Right atrium auricular region (tissue), 2 donors: ENCODE results near the gene RARG. TPM values are rescaled to one million over a fixed set of nuclear protein-coding genes. Genes with fewer than 3 reads are reported as not detected.
"Not testable (repeated sequence)": the region's sequence is repeated elsewhere in the genome, so short reads cannot be mapped to it uniquely, and the experiment has no call there.

Experiments
- DNase-seq: peaks from one replicate; pipeline ENCODE4 v3.0.0-alpha.2; 2019; ENCODE audit warnings: low spot score
- H3K27ac ChIP-seq, 2 donors: fragments of 200-600 bp; sonication (generic); 1 replicate in 1 of 2; 2 replicates in 1 of 2; pipeline ENCODE4 v1.5.1; 2016 to 2019
- H3K27me3 ChIP-seq, 2 donors: fragments of 200-600 bp; sonication (generic); one replicate each; pipeline versions ENCODE4 v1.5.1 to v1.6.0; 2017 to 2019
- H3K36me3 ChIP-seq: fragments of 200-600 bp; sonication (generic); one replicate; pipeline ENCODE4 v1.5.1; 2016
- H3K4me1 ChIP-seq, 2 donors: fragments of 200-600 bp; sonication (generic); one replicate each; pipeline versions ENCODE4 v1.5.1 to v1.6.0; 2017 to 2019
- H3K4me3 ChIP-seq, 2 donors: fragments of 200-600 bp; sonication (generic); 1 replicate in 1 of 2; 2 replicates in 1 of 2; pipeline ENCODE4 v1.5.1; 2017 to 2019; ENCODE audit warnings: mild to moderate bottlenecking in 1 of 2, moderate library complexity in 1 of 2
- H3K9me3 ChIP-seq, 2 donors: fragments of 200-600 bp; sonication (generic); one replicate each; pipeline ENCODE4 v1.5.1; 2019
- total RNA-seq, 2 donors: library from RNA; depleted of rRNA; stranded (reverse); fragments of >200 nt; gene quantifications; one replicate each; pipeline ENCODE4 v1.1.0, GENCODE V29; 2016
- TF ChIP-seq, protein P1 (sequence below), 2 donors: fragments of 200-600 bp; sonication (generic); IDR thresholded peaks; one replicate each; pipeline ENCODE4 v1.5.1; 2019; ENCODE audit warnings: antibody characterized with exemption in 2 of 2

RARG gene
- total RNA-seq, 2 donors from 2014 or later = 14.8 to 15.0 TPM

DNA sequence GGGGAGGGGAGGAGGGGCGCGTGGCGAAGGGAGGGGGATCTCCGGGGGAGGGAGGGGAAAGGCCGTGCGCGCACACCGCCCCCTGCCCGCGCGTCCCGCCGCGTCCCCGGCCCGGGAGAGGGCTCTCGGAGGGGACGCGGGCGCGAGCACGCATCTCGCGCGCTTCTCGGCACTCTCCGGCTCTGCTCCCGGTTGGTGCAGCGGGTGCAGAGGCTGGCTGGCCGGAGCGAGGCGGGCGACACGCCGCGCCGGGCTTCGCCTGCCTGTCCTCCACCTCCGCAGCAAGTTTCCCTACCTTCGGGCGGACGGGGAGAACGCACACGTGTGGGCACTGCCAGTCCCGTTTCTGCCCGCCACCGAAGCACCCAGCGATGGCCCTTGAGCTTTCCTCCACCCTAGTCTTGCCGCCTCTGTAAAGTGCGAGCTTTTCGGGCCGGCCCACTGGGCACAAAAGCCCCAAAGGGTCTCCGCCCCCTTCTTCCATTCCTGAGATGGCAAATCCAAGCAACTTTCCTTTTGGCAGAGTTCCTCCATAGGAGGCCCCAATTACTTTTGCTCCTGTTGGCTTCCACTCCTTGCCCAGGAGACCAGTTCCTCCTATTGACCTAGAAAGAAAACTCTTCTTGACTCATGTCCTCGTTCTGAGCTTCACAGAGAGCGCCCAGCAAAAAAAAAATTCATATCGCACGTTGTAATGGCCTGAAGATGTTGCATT is 50.9 kb downstream of the RARG start:
- TF ChIP-seq, protein P1, sequence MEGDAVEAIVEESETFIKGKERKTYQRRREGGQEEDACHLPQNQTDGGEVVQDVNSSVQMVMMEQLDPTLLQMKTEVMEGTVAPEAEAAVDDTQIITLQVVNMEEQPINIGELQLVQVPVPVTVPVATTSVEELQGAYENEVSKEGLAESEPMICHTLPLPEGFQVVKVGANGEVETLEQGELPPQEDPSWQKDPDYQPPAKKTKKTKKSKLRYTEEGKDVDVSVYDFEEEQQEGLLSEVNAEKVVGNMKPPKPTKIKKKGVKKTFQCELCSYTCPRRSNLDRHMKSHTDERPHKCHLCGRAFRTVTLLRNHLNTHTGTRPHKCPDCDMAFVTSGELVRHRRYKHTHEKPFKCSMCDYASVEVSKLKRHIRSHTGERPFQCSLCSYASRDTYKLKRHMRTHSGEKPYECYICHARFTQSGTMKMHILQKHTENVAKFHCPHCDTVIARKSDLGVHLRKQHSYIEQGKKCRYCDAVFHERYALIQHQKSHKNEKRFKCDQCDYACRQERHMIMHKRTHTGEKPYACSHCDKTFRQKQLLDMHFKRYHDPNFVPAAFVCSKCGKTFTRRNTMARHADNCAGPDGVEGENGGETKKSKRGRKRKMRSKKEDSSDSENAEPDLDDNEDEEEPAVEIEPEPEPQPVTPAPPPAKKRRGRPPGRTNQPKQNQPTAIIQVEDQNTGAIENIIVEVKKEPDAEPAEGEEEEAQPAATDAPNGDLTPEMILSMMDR (IDR thresholded peaks at IDR 0.05) = peak in 1 of 2 donors; percentile 35
- peak overlapping the region; percentile 89 to 95 for H3K27ac ChIP-seq
- peaks cover 0 to 44% of the 10 kb centered on the region in 2 donors for H3K4me1 ChIP-seq
- peak overlapping the region; percentile 67 to 90 for H3K4me3 ChIP-seq
- peaks cover 41% of the 10 kb centered on the region for H3K36me3 ChIP-seq
- H3K27me3 ChIP-seq = no peaks in the 10 kb centered on the region
- no peak for DNase-seq
- no peaks in the 10 kb centered on the region for H3K9me3 ChIP-seq

DNA sequence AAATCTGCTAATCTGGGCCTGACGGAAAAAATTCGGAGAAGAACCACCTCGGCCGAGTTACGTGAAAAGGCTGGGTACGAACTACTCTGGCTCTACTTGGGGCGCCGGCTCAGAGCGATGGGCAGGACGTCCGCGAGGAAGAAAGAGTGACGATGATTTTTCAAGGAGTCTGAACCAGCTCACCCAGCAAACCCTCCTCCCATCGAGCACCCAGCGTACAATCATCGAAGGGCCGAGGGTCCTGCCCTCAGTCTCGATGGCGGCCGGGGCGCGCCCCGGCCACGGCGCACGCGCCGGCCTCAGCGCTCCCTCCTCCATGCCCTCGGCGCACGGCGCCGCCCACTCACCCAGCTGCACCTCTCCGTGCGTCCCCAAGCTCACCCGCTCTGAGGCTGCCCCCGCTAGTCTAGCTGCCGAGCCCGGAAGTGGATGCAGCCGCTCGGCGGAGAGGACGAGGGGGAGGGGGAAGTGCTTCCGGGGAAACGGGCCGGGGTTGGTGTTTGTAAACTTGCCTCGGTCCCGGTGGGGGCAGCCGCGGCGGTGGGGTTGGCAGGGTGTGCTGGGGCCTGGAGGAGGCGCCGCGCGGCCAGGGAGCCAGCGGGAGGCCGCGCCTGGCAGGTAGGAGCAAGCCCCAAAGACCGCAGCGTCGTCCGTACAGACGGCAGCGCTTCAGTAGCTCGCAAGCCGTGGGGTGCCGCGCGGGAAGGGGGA is 51.6 kb downstream of the RARG start, which contains the start of the genes CSAD and ZNF740:
TSS of gene CSAD (minus strand) at position 706 of the 711 bp plus-strand sequence. CDS start 7,455 bp downstream, outside the sequence.
TSS of gene ZNF740 (plus strand) at position 503 of the 711 bp plus-strand sequence. CDS start 1,262 bp downstream, outside the sequence.
- peak within 1 kb of the TSS; percentile 67 to 90 for H3K4me3 ChIP-seq
- H3K4me1 ChIP-seq = peaks cover 0 to 44% of the 10 kb centered on the region in 2 donors
- H3K36me3 ChIP-seq = peaks cover 33% of the 10 kb centered on the region
- H3K9me3 ChIP-seq = no peaks in the 10 kb centered on the region
- peak; percentile 96 for DNase-seq
- no peaks in the 10 kb centered on the region for H3K27me3 ChIP-seq
- peak within 1 kb of the TSS; percentile 89 to 95 for H3K27ac ChIP-seq
- TF ChIP-seq, protein P1 (IDR thresholded peaks at IDR 0.05) = no peak

DNA sequence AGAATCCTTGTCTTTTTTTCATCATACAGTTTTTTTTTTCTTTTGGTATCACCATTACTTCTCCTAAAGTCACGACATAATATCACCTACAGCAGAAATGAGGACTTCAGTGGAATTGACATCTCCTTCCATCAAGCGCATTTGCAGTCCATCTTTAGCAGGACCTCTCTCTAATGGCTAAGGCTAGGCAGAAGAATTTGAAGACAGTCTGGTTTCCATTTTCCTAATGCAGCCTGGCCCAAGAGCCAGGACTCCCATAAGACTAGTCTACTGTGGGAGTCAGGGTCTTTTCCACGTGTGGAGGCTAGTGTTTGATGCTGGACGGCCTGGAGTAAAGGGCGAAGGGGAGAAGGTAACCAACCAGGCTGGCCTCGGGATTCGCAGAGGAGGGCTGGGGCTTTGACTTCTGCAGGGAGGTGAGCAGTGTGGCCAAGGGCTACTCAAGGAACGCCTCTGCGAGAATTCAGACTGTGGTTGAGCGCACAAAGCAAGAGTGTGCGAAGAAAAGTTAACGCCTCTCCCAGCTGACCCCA is 52.3 kb downstream of the RARG start:
- Histone ChIP-seq H3K4me1 (peaks cover 0 to 50% of the 10 kb centered on the region in 2 donors), H3K27ac (peak overlapping the region; percentile 89 to 95), H3K27me3 (no peaks in the 10 kb centered on the region), H3K9me3 (no peaks in the 10 kb centered on the region), H3K4me3 (peak overlapping the region; percentile 67 to 90), H3K36me3 (peaks cover 27% of the 10 kb centered on the region)
- no peak for DNase-seq
- TF ChIP-seq, protein P1 (IDR thresholded peaks at IDR 0.05) = no peak

DNA sequence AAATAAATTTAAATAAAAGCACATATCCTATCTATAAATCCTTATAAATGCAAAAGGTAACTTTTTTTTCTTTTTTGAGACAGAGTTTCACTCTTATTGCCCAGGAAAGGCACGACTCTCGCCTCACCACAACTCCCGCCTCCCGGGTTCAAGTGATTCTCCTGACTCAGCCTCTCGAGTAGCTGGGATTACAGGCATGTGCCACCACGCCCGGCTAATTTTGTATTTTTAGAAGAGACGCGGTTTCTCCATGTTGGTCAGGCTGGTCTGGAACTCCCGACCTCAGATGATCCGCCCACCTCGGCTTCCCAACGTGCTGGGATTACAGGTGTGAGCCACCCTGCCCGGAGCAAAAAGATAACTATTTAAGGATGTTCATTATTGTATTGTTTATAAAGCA is 53.2 kb downstream of the RARG start:
- Histone ChIP-seq H3K36me3 (peaks cover 18% of the 10 kb centered on the region), H3K4me1 (peaks cover 0 to 43% of the 10 kb centered on the region in 2 donors)
- H3K27me3 ChIP-seq, H3K27ac ChIP-seq, H3K4me3 ChIP-seq, H3K9me3 ChIP-seq, DNase-seq: not testable (repeated sequence)

DNA sequence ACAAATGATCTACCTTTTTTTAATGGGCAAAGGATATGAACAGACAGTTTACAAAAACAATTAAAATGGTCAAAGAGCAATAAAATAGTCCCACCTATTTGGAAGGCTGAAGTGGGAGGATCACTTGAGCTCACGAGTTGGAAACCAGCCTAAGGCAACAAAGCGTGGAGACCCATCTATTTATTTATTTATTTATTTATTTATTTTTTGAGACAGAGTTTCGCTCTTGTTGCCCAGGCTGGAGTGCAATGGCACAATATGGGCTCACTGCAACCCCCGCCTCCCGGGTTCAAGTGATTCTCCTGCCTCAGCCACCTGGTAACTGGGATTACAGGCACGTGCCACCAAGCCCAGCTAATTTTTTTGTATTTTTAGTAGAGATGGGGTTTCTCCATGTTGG is 54.6 kb downstream of the RARG start:
- not testable (repeated sequence) for H3K27me3 ChIP-seq, H3K27ac ChIP-seq, DNase-seq, H3K4me3 ChIP-seq, H3K36me3 ChIP-seq, H3K9me3 ChIP-seq
- peaks cover 0 to 31% of the 10 kb centered on the region in 2 donors for H3K4me1 ChIP-seq

DNA sequence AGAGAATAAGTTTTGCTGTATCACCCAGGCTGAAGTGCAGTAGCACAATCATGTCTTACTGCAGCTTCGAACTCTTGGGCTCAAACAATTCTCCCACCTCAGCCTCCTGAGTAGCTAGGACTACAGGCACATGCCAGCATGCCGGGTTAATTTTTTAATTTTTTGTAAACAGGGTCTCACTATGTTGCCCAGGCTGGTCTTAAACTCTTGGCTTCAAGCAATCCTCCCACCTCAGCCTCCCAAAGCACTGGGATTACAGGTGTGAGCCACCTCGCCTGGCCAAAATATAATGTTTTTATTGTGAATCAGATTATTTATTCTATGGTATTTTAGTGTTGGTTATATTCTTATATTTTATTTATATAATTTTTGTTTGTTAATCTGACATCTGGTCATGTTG is 55.3 kb downstream of the RARG start:
- Histone ChIP-seq H3K4me1 (peaks cover 0 to 24% of the 10 kb centered on the region in 2 donors), H3K9me3 (no peaks in the 10 kb centered on the region), H3K27ac (no peak overlapping the region), H3K36me3 (peaks cover under 1% of the 10 kb centered on the region), H3K4me3 (no peak overlapping the region), H3K27me3 (no peaks in the 10 kb centered on the region)
- TF ChIP-seq, protein P1 (IDR thresholded peaks at IDR 0.05) = no peak
- DNase-seq = no peak
